Parathyroid adenoma (tissue), 2 donors: ENCODE results near the gene PLAAT2.

Source experiments
- H2AFZ ChIP-seq: fragments of 300-600 bp; sonication (generic); one replicate; pipeline ENCODE4 v1.7.0; 2017; ENCODE audit warnings: antibody characterized with exemption, mild to moderate bottlenecking
- H3K27ac ChIP-seq: fragments of 300-600 bp; sonication (generic); one replicate; pipeline ENCODE4 v1.7.0; 2017
- H3K27me3 ChIP-seq: fragments of 300-600 bp; sonication (generic); one replicate; pipeline ENCODE4 v1.7.0; 2017; ENCODE audit warnings: low read length; ENCODE audit not compliant: control insufficient read depth, insufficient read depth
- H3K36me3 ChIP-seq: fragments of 300-600 bp; sonication (generic); one replicate; pipeline ENCODE4 v1.7.0; 2017; ENCODE audit warnings: low read length; ENCODE audit not compliant: control insufficient read depth, insufficient read depth
- H3K4me1 ChIP-seq: fragments of 300-600 bp; sonication (generic); one replicate; pipeline ENCODE4 v1.7.0; 2017; ENCODE audit warnings: control low read depth
- H3K4me2 ChIP-seq: fragments of 300-600 bp; sonication (generic); one replicate; pipeline ENCODE4 v1.7.0; 2017; ENCODE audit warnings: low read length
- H3K4me3 ChIP-seq: fragments of 300-600 bp; sonication (generic); one replicate; pipeline ENCODE4 v1.7.0; 2017; ENCODE audit warnings: low read depth, low read length
- H3K79me2 ChIP-seq: fragments of 300-600 bp; sonication (generic); one replicate; pipeline ENCODE4 v1.7.0; 2017; ENCODE audit warnings: control low read depth
- H3K9ac ChIP-seq: fragments of 300-600 bp; sonication (generic); one replicate; pipeline ENCODE4 v1.7.0; 2017; ENCODE audit warnings: mild to moderate bottlenecking
- H3K9me3 ChIP-seq: fragments of 300-600 bp; sonication (generic); one replicate; pipeline ENCODE4 v1.7.0; 2017; ENCODE audit warnings: low read length; ENCODE audit not compliant: control insufficient read depth
- CTCF ChIP-seq: fragments of 300-600 bp; sonication (generic); IDR thresholded peaks from one replicate; pipeline ENCODE4 v1.7.0; 2017; ENCODE audit warnings: antibody characterized with exemption, mild to moderate bottlenecking
- donor health status: primary hyperparathyroidism.

The PLAAT2 gene

DNA sequence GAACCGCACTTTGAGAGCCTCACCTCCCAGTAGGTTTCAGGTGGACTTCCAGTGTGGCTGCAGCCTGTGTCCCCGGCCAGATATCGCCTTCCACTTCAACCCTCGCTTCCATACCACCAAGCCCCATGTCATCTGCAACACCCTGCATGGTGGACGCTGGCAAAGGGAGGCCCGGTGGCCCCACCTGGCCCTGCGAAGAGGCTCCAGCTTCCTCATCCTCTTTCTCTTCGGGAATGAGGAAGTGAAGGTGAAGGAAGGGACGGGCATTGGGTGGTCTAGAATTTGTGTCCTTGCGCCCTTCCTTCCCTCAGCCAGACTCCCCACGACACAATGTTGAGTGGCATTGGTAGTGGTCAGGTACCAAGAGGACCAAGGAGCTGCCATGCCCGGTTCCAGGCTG is 54.4 kb downstream of the PLAAT2 start:
- no peak for TF ChIP-seq CTCF
- H3K9ac ChIP-seq, result no peak overlapping the region
- no peak overlapping the region for H3K27ac ChIP-seq

DNA sequence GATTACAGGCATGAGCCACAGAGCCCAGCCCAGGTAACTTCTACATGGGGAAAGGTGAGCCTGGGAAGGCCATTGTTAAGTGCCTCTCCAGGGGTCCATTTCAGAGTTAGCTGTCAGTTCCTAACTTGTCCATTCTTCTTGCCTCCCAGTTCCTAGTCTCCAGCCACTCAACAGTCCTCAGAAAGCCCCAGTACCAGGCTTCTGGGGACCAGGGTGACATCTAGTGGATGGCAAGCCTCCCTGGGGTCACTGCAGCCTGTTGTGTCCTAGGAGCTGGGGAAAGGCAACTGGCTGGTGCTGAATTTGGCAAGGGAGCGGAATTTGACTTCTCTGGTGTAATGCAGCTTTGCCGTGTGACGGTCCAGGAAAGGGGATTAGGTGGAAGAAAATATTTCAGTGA is 55.2 kb downstream of the PLAAT2 start:
- H3K27ac ChIP-seq, result no peak overlapping the region
- H3K4me2 ChIP-seq, result no peak overlapping the region
- H2AFZ ChIP-seq, result no peak overlapping the region
- H3K4me1 ChIP-seq, result no peaks in the 10 kb centered on the region
- no peak overlapping the region for H3K9ac ChIP-seq
- no peak overlapping the region for H3K4me3 ChIP-seq
- H3K27me3 ChIP-seq, result no peaks in the 10 kb centered on the region
- no peaks in the 10 kb centered on the region for H3K79me2 ChIP-seq
- H3K9me3 ChIP-seq, result no peaks in the 10 kb centered on the region
- H3K36me3 ChIP-seq, result no peaks in the 10 kb centered on the region
- no peak for TF ChIP-seq CTCF

More for the DNA sequence above, 54.4 kb downstream of the PLAAT2 start:
- H3K4me3 ChIP-seq, result no peak overlapping the region
- no peaks in the 10 kb centered on the region for H3K27me3 ChIP-seq
- H3K9me3 ChIP-seq, result no peaks in the 10 kb centered on the region
- no peak overlapping the region for H3K4me2 ChIP-seq
- no peaks in the 10 kb centered on the region for H3K79me2 ChIP-seq
- no peaks in the 10 kb centered on the region for H3K36me3 ChIP-seq
- no peak overlapping the region for H2AFZ ChIP-seq
- no peaks in the 10 kb centered on the region for H3K4me1 ChIP-seq

GRCh38 chr11:63507511-63507910 is 55.7 kb downstream of the PLAAT2 start:
- Histone ChIP-seq H2AFZ (no peak overlapping the region), H3K9ac (no peak overlapping the region), H3K4me2 (no peak overlapping the region), H3K4me1 (no peaks in the 10 kb centered on the region), H3K27me3 (no peaks in the 10 kb centered on the region), H3K79me2 (no peaks in the 10 kb centered on the region), H3K4me3 (no peak overlapping the region), H3K9me3 (no peaks in the 10 kb centered on the region), H3K27ac (no peak overlapping the region), H3K36me3 (no peaks in the 10 kb centered on the region)
- TF ChIP-seq CTCF, result no peak

GRCh38 chr11:63506876-63507275 is 56.3 kb downstream of the PLAAT2 start:
- Histone ChIP-seq H3K4me2 (no peak overlapping the region), H3K4me1 (no peaks in the 10 kb centered on the region), H3K36me3 (no peaks in the 10 kb centered on the region), H3K79me2 (no peaks in the 10 kb centered on the region), H2AFZ (no peak overlapping the region), H3K4me3 (no peak overlapping the region), H3K27ac (no peak overlapping the region), H3K27me3 (no peaks in the 10 kb centered on the region), H3K9ac (no peak overlapping the region), H3K9me3 (no peaks in the 10 kb centered on the region)
- TF ChIP-seq CTCF, result no peak

DNA sequence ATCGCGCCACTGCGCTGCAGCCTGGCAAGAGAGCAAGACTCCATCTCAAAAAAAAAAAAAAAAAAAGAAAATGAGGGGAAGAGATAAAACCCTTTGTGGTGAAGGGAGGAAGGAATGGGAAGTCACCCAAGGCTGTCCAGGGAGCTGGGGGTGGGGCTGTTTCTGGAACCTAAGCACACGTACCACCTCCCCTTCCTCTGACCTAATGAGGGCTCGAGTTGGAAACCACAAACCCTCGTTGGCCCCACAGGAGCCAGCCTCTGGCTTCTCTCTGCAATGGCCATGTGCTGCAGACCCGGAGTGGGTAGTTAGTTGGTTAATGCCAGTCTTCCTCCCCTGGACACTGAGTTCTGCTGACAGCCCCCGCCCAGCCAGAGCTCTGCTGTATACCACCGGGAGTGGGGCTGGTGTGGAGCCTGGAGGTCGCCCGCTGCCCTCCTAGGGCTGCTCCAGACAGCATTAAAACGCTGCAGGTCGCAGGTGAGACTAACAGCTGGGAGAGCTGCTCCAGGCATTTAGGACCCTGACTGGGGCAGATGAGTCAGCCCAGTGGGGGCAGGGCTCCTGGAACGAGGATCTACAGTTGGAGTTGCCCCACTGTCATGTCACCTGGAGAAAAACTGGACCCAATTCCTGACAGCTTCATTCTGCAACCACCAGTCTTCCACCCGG is 57.2 kb downstream of the PLAAT2 start, which contains the start of gene LGALS12:
Gene LGALS12, plus strand, starts transcription at position 228 of the 672 bp plus-strand sequence. Its CDS starts 375 bp downstream, at position 603.
- H3K9ac ChIP-seq, result no peak within 1 kb of the TSS
- no peak within 1 kb of the TSS for H3K4me3 ChIP-seq
- no peaks in the 10 kb centered on the region for H3K4me1 ChIP-seq
- no peaks in the 10 kb centered on the region for H3K9me3 ChIP-seq
- H3K36me3 ChIP-seq, result no peaks in the 10 kb centered on the region
- H3K79me2 ChIP-seq, result no peaks in the 10 kb centered on the region
- TF ChIP-seq CTCF, result no peak
- H3K27me3 ChIP-seq, result no peaks in the 10 kb centered on the region
- H3K4me2 ChIP-seq, result no peak within 1 kb of the TSS
- H2AFZ ChIP-seq, result no peak within 1 kb of the TSS
- H3K27ac ChIP-seq, result no peak within 1 kb of the TSS
